ENCODE data around the gene DPY19L2.

DPY19L2 gene

GRCh38 chr12:63525831-63526230 lies 142.5 kb downstream of the DPY19L2 start:
- DNase-seq, result no peak

GRCh38 chr12:63521706-63522105 lies 146.6 kb downstream of the DPY19L2 start:
- no peak for DNase-seq
